ENCODE results near the gene PLEKHA4. TPM values are rescaled to one million over a fixed set of nuclear protein-coding genes. Genes with fewer than 3 reads are reported as not detected.

PLEKHA4 gene
- polyA plus RNA-seq, 3 donors = 0.69 to 1.5 (median 1.1) TPM

GRCh38 chr19:48806518-48806817 lies 61.9 kb downstream of the PLEKHA4 start:
- Histone ChIP-seq H2AFZ (ENCODE audit: insufficient read depth, low read depth, low read length, poor library complexity, severe bottlenecking) (no peak overlapping the region), H3K4me2 (replicated peaks; ENCODE audit: extremely low read depth, low read length, poor library complexity, severe bottlenecking) (no peak overlapping the region), H3K9ac (ENCODE audit: insufficient read depth, low read length, poor library complexity, severe bottlenecking) (no peak overlapping the region), H3K79me2 (ENCODE audit: insufficient read depth, low read length) (peaks cover 7% of the 10 kb centered on the region), H3K36me3 (replicated peaks in 1 of 2; ENCODE audit: control insufficient read depth in 1 of 2, insufficient read depth in 2 of 2, low read length in 2 of 2) (no peaks in the 10 kb centered on the region), H3K9me3 (replicated peaks in 1 of 2; ENCODE audit: control insufficient read depth in 1 of 2, insufficient read depth in 1 of 2, low read length in 2 of 2) (no peaks in the 10 kb centered on the region), H3K4me3 (replicated peaks in 1 of 3; ENCODE audit: low read depth in 2 of 3, low read length in 3 of 3) (no peak overlapping the region), H3K27me3 (ENCODE audit: control insufficient read depth in 2 of 2, insufficient read depth in 2 of 2, low read length in 2 of 2) (no peaks in the 10 kb centered on the region), H3K4me1 (ENCODE audit: control insufficient read depth in 1 of 2, insufficient read depth in 2 of 2, low read length in 2 of 2) (peaks cover 14 to 19% of the 10 kb centered on the region in 2 donors), H4K20me1 (ENCODE audit: insufficient read depth, low read length) (no peaks in the 10 kb centered on the region), H3K27ac (ENCODE audit: low read depth in 1 of 2, low read length in 2 of 2) (no peak overlapping the region)
- Mint-ChIP-seq H3K4me1 (peaks cover 17% of the 10 kb centered on the region), H3K4me3 (no peak overlapping the region), H3K36me3 (peaks cover 5 to 6% of the 10 kb centered on the region in 2 donors), H3K27ac (no peak overlapping the region), H3K9me3 (no peaks in the 10 kb centered on the region), H3K27me3 (ENCODE audit: low read depth in 3 of 3) (peaks cover 0 to 5% (median 1%) of the 10 kb centered on the region in 3 donors)
- intact Hi-C loops (cut with micrococcal nuclease) = no loop called here
- no peak for TF ChIP-seq CTCF (IDR thresholded peaks at IDR 0.05)
- 93% methylated on average over 3 of the region's 5 CpGs for WGBS (ENCODE audit: insufficient coverage)
- peak in 1 of 3 donors; percentile 51 for DNase-seq

DNA sequence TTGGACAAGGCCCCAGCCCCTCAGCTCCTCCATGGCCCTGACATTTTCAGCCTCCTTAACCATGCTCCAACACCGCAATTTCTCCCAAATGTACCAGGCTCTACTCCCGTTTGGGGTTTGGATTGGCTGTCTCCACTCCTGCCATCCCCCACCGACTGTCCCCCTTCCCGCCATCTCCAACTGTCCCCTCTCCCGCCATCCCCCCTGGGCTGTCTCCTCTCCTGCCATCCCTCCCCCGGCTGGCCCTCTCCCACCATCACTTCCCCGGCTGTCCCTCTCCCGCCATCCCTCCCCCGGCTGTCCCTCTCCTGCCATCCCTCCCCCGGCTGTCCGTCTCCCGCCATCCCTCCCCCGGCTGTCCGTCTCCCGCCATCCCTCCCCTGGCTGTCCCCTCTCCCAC lies 63.0 kb downstream of the PLEKHA4 start:
- peaks cover 7 to 12% of the 10 kb centered on the region in 2 donors for H3K4me1 ChIP-seq (ENCODE audit: control insufficient read depth in 1 of 2, insufficient read depth in 2 of 2, low read length in 2 of 2)
- no peaks in the 10 kb centered on the region for H4K20me1 ChIP-seq (ENCODE audit: insufficient read depth, low read length)
- TF ChIP-seq CTCF (IDR thresholded peaks at IDR 0.05) = no peak
- Mint-ChIP-seq H3K27me3 (ENCODE audit: low read depth in 3 of 3) (peaks cover 0 to 1% (median 1%) of the 10 kb centered on the region in 3 donors), H3K4me1 (peaks cover 12% of the 10 kb centered on the region), H3K9me3 (no peaks in the 10 kb centered on the region), H3K4me3 (no peak overlapping the region), H3K27ac (no peak overlapping the region), H3K36me3 (peaks cover 5 to 6% of the 10 kb centered on the region in 2 donors)
- no peak overlapping the region for H3K9ac ChIP-seq (ENCODE audit: insufficient read depth, low read length, poor library complexity, severe bottlenecking)
- 87% methylated on average over 4 of the region's 15 CpGs for WGBS (ENCODE audit: insufficient coverage)
- H3K79me2 ChIP-seq (ENCODE audit: insufficient read depth, low read length) = peaks cover 7% of the 10 kb centered on the region
- H3K9me3 ChIP-seq (replicated peaks in 1 of 2; ENCODE audit: control insufficient read depth in 1 of 2, insufficient read depth in 1 of 2, low read length in 2 of 2) = no peaks in the 10 kb centered on the region
- no peaks in the 10 kb centered on the region for H3K36me3 ChIP-seq (replicated peaks in 1 of 2; ENCODE audit: control insufficient read depth in 1 of 2, insufficient read depth in 2 of 2, low read length in 2 of 2)
- intact Hi-C loops (cut with micrococcal nuclease) = no loop called here
- no peak overlapping the region for H3K4me2 ChIP-seq (replicated peaks; ENCODE audit: extremely low read depth, low read length, poor library complexity, severe bottlenecking)
- no peak overlapping the region for H2AFZ ChIP-seq (ENCODE audit: insufficient read depth, low read depth, low read length, poor library complexity, severe bottlenecking)
- no peaks in the 10 kb centered on the region for H3K27me3 ChIP-seq (ENCODE audit: control insufficient read depth in 2 of 2, insufficient read depth in 2 of 2, low read length in 2 of 2)
- DNase-seq = no peak
- no peak overlapping the region for H3K4me3 ChIP-seq (replicated peaks in 1 of 3; ENCODE audit: low read depth in 2 of 3, low read length in 3 of 3)
- H3K27ac ChIP-seq (ENCODE audit: low read depth in 1 of 2, low read length in 2 of 2) = no peak overlapping the region
